Duodenal mucosa (tissue), 2 donors: ENCODE results near the gene GPC5.

Experiments
- H3K27ac ChIP-seq: one replicate; pipeline ENCODE4 v1.7.0; 2013; ENCODE audit warnings: low read depth, low read length
- H3K27me3 ChIP-seq, 2 donors: one replicate each; pipeline ENCODE4 v1.7.0; 2013; ENCODE audit warnings: low read length in 2 of 2, control low read depth in 1 of 2; ENCODE audit not compliant: insufficient read depth in 2 of 2, control insufficient read depth in 1 of 2
- H3K36me3 ChIP-seq, 2 donors: one replicate each; pipeline ENCODE4 v1.7.0; 2013; ENCODE audit warnings: low read length in 2 of 2, control low read depth in 1 of 2; ENCODE audit not compliant: insufficient read depth in 2 of 2, control insufficient read depth in 1 of 2
- H3K4me1 ChIP-seq, 2 donors: one replicate each; pipeline ENCODE4 v1.7.0; 2013; ENCODE audit warnings: low read length in 2 of 2, control low read depth in 1 of 2; ENCODE audit not compliant: insufficient read depth in 2 of 2, control insufficient read depth in 1 of 2
- H3K4me3 ChIP-seq, 2 donors: one replicate each; pipeline ENCODE4 v1.7.0; 2013; ENCODE audit warnings: low read length in 2 of 2, low read depth in 1 of 2
- H3K9ac ChIP-seq, 2 donors: one replicate each; pipeline ENCODE4 v1.7.0; 2013; ENCODE audit warnings: low read length in 2 of 2, low read depth in 1 of 2
- H3K9me3 ChIP-seq, 2 donors: one replicate each; pipeline ENCODE4 v1.7.0; 2013; ENCODE audit warnings: low read length in 2 of 2, control low read depth in 1 of 2; ENCODE audit not compliant: control insufficient read depth in 1 of 2

GPC5 gene

GRCh38 chr13:91368676-91369440 is 29.6 kb upstream of the GPC5 start:
- Histone ChIP-seq H3K4me3 (no peak overlapping the region), H3K27me3 (peaks cover 0 to 4% of the 10 kb centered on the region in 2 donors), H3K36me3 (no peaks in the 10 kb centered on the region), H3K9ac (no peak overlapping the region), H3K4me1 (no peaks in the 10 kb centered on the region), H3K27ac (no peak overlapping the region), H3K9me3 (no peaks in the 10 kb centered on the region)

- Histone ChIP-seq H3K9ac (no peak overlapping the region), H3K27ac (no peak overlapping the region), H3K4me1 (no peaks in the 10 kb centered on the region), H3K4me3 (no peak overlapping the region), H3K27me3 (peaks cover 0 to 4% of the 10 kb centered on the region in 2 donors), H3K9me3 (no peaks in the 10 kb centered on the region), H3K36me3 (no peaks in the 10 kb centered on the region)
These were observed 29.0 kb upstream of the GPC5 start for GRCh38 chr13:91369441-91369831.

GRCh38 chr13:91370501-91370900 is 27.9 kb upstream of the GPC5 start:
- no peak overlapping the region for H3K9ac ChIP-seq
- no peaks in the 10 kb centered on the region for H3K36me3 ChIP-seq
- no peak overlapping the region for H3K27ac ChIP-seq
- H3K4me3 ChIP-seq: no peak overlapping the region
- H3K27me3 ChIP-seq: peaks cover 0 to 4% of the 10 kb centered on the region in 2 donors
- no peaks in the 10 kb centered on the region for H3K9me3 ChIP-seq
- no peaks in the 10 kb centered on the region for H3K4me1 ChIP-seq

- peaks cover 0 to 4% of the 10 kb centered on the region in 2 donors for H3K27me3 ChIP-seq
- no peak overlapping the region for H3K9ac ChIP-seq
- H3K9me3 ChIP-seq: no peaks in the 10 kb centered on the region
- no peak overlapping the region for H3K4me3 ChIP-seq
- H3K4me1 ChIP-seq: no peaks in the 10 kb centered on the region
- H3K36me3 ChIP-seq: no peaks in the 10 kb centered on the region
- H3K27ac ChIP-seq: no peak overlapping the region
These were observed 25.5 kb upstream of the GPC5 start for GRCh38 chr13:91372911-91373310.

GRCh38 chr13:91375116-91375729 is 23.2 kb upstream of the GPC5 start:
- no peaks in the 10 kb centered on the region for H3K36me3 ChIP-seq
- H3K9me3 ChIP-seq: no peaks in the 10 kb centered on the region
- H3K27ac ChIP-seq: no peak overlapping the region
- peaks cover 0 to 4% of the 10 kb centered on the region in 2 donors for H3K27me3 ChIP-seq
- no peak overlapping the region for H3K4me3 ChIP-seq
- H3K9ac ChIP-seq: no peak overlapping the region
- H3K4me1 ChIP-seq: no peaks in the 10 kb centered on the region

- no peak overlapping the region for H3K9ac ChIP-seq
- no peaks in the 10 kb centered on the region for H3K36me3 ChIP-seq
- H3K27ac ChIP-seq: no peak overlapping the region
- no peak overlapping the region for H3K4me3 ChIP-seq
- no peaks in the 10 kb centered on the region for H3K9me3 ChIP-seq
- H3K4me1 ChIP-seq: no peaks in the 10 kb centered on the region
- H3K27me3 ChIP-seq: peaks cover 0 to 9% of the 10 kb centered on the region in 2 donors
These were observed 17.1 kb upstream of the GPC5 start for GRCh38 chr13:91381371-91381770.

- Histone ChIP-seq H3K9ac (no peak overlapping the region), H3K4me3 (no peak overlapping the region)
These were observed 14.6 kb upstream of the GPC5 start for GRCh38 chr13:91383836-91384235.

GRCh38 chr13:91384896-91385295 is 13.5 kb upstream of the GPC5 start:
- Histone ChIP-seq H3K36me3 (no peaks in the 10 kb centered on the region), H3K9me3 (no peaks in the 10 kb centered on the region), H3K27me3 (peaks cover 0 to 23% of the 10 kb centered on the region in 2 donors), H3K9ac (no peak overlapping the region), H3K4me1 (no peaks in the 10 kb centered on the region), H3K27ac (no peak overlapping the region), H3K4me3 (no peak overlapping the region)

More at GRCh38 chr13:91383836-91384235, 14.6 kb upstream of the GPC5 start:
- H3K36me3 ChIP-seq: no peaks in the 10 kb centered on the region
- no peaks in the 10 kb centered on the region for H3K9me3 ChIP-seq
- no peak overlapping the region for H3K27ac ChIP-seq
- peaks cover 0 to 16% of the 10 kb centered on the region in 2 donors for H3K27me3 ChIP-seq
- H3K4me1 ChIP-seq: no peaks in the 10 kb centered on the region

GRCh38 chr13:91389186-91389585 is 9.2 kb upstream of the GPC5 start:
- no peaks in the 10 kb centered on the region for H3K36me3 ChIP-seq
- H3K4me1 ChIP-seq: no peaks in the 10 kb centered on the region
- H3K27me3 ChIP-seq: peaks cover 0 to 31% of the 10 kb centered on the region in 2 donors
- H3K9me3 ChIP-seq: no peaks in the 10 kb centered on the region
- no peak overlapping the region for H3K9ac ChIP-seq
- no peak overlapping the region for H3K4me3 ChIP-seq
- H3K27ac ChIP-seq: no peak overlapping the region

- Histone ChIP-seq H3K36me3 (no peaks in the 10 kb centered on the region), H3K9ac (no peak overlapping the region), H3K4me1 (peaks cover 0 to 12% of the 10 kb centered on the region in 2 donors), H3K27me3 (peaks cover 33 to 69% of the 10 kb centered on the region in 2 donors), H3K27ac (no peak overlapping the region), H3K9me3 (no peaks in the 10 kb centered on the region), H3K4me3 (no peak overlapping the region)
These were observed 826 bp upstream of the GPC5 start for GRCh38 chr13:91397595-91397994.
